NCI-H526 treated with DMSO at 0.1 percent for 48 hours (cell line): ENCODE measurements around the gene A2ML1.
"Not testable (repeated sequence)": the region's sequence is repeated elsewhere in the genome, so short reads cannot be mapped to it uniquely, and the experiment has no call there.

Experiments
- DNase-seq: peaks from one replicate; lab custom pipeline; 2025; lab: John Stamatoyannopoulos, UW

Gene A2ML1

DNA sequence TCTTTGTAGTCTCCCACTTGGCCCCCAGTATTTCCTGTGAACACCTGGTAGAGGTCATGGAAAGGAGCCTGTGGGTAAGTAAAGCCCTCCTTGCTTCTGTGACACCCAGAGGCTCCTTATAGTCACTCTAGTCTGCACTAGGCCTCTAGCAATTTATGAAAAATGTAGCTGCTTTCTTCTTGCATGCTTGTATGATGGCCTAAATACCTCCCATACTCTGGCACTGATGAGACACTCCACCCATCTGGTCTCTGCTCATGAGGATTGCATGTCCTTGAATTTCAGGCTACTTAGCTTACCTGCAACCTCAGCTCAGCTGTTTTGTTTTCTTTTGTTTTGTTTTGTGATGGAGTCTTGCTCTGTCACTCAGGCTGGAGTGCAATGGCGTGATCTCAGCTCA is 4.6 kb upstream of the A2ML1 start:
- no peak for DNase-seq

DNA sequence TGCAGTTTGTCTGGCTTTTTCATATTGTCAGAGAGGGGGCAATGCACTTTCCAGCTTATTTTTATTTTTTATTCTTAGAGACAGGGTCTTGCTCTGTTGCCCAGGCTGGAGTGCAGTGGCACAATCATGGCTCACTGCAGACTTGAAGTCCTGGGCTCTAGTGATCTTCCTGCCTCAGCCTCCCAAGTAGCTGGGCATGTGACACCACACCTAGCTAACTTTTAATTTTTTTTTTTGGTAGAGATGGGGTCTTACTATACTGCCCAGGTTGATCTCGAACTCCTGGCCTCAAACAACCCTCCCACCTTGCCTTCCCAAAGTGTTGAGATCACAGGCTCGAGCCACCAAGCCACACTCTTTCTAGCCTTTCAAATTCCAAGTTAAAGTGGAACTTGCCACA is 3.9 kb upstream of the A2ML1 start:
- DNase-seq = no peak

DNA sequence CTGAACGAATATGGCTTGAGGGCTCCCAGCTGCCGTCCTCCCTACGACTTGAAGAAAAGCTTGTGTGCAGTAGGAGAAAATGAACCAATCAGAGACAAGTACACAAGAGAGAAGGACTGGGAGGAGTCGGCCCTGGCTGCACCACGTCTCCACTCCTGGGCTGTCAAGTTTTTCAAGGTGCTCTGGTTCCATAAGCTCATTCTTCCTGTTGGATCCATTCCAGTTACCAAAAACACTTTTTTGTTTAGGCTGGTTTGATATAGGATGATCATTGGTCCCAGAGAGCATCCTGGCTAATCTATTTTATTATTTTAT is 2.8 kb upstream of the A2ML1 start:
- no peak for DNase-seq

DNA sequence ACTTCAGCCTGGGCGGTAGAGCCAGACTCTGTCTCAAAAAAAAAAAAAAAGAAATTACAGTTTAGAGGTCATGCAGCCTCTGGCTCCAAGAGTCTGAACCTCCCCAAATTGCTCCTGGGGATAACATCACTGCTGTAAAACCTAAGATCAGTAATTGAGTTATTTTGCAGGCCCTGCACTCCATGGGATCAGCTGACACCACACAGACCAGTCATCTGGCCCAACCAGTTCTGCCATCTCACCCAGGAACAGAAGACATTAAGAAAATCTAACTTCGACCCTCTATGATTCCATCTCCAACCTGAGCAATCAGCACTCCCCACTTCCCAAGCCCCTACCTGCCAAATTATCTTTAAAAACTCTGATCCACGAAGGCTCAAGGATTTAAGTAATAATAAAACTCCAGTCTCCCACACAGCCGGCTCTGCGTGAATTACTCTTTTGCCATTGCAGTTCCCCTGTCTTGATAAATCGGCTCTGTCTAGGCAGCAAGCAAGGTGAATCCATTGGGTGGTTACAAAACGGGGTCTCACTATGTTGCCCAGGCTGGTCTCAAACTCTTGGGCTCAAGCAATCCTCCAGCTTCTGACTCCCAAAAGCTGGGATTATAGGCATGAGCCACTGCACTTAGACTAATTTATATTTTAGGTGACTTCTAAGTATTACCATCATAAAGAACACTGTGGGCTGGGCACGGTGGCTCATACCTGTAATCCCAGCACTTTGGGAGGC is 1.6 kb upstream of the A2ML1 start:
- DNase-seq = not testable (repeated sequence)

DNA sequence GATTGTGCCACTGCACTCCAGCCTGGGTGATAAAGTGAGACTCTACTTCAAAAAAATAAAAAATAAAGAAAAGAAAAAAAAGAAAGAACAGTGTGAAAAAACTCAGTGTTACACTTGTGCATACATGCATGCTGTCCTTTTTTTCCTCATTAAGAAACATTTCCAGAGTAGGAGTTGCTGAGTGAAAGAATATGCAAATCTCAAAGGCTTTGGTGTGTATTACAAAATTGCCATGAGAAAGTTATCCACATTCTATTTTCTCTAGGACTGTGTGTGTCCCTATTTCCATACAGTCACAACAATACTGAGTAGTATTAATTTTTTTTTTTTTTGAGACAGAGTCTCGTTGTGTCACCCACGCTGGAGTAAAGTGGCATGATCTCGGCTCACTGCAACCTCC is 830 bp upstream of the A2ML1 start:
- DNase-seq = peak; percentile 11

DNA sequence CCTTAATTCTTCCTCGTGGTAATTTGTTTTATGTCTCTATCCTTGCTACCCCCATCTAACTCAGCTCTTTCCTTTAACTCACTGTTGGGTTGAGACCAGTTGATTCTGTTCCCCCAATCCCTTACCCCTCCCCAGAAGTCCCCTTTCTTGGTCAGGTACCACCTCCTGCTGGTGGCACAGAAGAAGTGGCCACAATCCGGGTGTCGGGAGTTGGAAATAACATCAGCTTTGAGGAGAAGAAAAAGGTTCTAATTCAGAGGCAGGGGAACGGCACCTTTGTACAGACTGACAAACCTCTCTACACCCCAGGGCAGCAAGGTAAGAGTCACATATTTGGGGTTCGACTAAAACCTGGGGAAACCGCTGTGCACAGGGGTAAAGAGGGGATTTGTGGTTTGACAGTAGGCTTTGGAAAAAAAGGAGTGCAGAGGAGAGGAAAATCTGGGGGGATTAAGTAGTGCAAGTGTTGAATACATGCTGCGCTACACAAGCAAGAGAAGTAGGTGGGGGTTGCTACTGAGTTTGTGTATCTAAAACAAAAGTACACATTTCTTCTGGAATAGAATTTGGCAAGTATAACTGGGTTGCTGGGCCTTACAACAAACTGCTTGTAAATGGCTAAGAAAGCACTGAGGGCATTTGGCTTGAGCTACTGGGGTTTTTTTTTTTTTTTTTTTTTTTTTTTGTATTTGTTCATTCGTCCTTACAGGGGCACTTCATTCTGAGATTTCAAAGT is 1.3 kb downstream of the A2ML1 start:
- no peak for DNase-seq

DNA sequence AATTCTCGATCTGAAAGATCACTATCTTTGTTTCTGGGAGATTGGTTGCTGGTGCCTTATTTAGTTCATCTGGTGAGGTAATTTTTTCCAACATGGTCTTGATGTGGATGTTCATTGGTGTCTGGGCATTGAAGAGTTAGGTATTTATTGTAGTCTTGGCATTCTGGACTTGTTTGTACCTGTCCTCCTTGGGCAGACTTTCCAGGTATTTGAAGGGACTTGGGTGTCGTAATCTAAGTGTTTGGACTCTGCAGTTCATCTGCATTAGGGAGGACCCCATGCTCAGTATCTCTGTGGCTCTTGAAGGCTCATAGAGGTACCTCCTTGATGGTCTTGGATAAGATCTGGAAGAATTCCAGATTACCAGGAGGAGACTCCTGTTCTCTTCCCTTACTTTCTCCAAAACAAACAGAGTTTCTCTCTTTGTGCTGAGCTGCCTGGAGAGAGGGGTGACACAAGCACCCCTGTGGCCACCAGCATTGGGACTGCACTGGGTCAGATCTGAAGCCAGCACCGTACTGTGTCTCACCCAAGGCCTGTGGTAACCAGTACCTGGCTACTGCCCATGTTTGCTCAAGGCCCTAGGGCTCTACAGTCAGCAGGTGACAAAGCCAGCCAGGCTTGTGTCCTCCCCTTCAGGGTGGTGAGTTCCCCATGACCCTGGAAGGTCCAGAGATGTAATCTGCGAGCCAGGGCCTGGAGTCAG is 5.3 kb downstream of the A2ML1 start:
- no peak for DNase-seq

DNA sequence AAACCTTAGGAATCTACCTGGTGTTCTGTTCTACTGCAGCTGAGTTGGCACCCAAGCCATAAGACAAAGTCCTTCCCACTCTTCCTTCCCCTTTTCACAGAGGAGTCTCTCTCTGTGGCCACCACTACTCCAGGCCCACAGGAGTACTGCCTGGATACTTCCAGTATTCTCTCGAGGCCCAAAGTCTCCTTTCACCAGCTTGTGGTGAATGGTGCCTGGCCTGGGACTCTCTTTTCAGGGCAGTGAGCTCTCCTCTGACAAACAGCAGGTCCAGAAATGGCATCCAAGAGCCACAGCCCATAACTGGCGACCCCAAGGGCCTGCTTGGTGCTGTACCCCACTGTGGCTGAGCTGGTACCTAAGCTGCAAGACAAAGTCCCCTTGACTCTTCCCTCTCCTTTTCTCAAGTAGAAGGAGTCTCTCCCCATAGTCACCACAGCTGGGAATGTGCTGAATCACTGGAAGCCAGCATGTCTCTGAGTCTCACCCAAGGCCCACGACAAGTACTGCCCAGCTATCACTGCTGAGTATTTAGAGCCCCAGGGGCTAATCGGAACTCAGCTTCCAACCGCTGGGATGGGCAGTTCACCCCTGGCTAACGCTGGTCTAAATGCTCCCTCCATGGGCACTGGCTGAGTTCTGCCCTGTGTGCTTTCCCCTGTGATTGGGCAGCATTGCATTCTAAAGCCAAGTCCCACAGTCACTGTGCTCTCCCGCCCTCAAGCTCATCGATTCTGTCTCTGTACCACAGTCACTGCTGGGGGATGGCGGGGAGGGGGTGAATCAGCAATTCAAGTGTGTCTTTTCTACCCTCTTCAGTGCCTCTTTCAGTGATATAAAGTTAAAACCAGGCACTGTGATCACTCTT is 6.1 kb downstream of the A2ML1 start:
- no peak for DNase-seq

DNA sequence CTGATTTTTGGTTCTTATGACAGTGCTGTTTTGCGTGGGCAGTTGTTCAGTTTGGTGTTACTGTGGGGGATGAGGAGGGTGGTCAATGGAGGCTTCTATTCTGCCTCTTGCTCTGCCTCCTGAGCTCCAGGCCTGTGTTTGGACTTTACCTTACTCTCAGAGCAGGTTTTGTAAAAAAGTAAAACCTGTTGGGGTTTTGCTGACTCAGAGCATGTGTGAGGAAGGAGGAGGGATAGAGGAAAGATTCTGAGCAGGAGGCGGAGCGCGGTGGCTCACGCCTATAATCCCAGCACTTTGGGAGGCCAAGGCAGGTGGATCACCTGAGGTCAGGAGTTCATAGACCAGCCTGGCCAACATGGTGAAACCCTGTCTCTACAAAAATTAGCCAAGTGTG is 6.7 kb downstream of the A2ML1 start:
- no peak for DNase-seq

DNA sequence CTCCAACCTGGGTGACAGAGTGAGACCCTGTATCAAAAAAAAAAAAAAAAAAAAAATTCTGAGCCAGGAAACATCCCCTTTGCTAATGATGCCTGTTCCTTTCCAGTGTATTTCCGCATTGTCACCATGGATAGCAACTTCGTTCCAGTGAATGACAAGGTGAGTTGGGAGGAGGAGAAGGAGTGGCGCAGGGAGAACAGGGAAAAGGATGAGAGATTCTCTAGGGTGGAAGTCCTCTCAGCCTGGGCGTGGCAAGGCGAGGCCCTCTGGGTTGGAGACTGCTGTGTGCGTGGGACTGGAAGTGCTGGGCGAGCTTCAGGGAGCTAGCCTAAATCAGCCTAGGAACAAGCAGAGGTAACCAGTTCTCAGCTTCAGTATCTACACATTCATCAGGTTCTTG is 7.2 kb downstream of the A2ML1 start:
- DNase-seq = no peak

DNA sequence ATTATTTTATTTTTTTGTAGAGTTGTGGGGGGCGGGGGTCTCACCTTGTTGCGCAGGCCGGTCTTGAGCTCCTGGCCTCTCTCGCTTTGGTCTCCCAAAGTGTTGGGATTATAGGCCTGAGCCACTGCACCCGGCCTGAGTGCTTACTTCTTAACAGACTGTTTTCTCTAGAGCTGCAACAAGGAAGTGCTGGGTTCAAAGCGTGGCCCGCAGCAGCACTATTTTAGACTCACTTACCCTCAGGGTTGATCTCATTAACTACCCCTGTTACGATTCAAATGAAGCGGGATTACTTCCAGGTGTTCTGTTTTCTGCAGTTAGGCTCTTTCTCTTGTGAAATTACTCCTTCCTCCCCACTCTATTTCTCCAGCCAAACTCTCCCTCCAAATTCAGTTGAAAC is 8.7 kb downstream of the A2ML1 start:
- DNase-seq = no peak

DNA sequence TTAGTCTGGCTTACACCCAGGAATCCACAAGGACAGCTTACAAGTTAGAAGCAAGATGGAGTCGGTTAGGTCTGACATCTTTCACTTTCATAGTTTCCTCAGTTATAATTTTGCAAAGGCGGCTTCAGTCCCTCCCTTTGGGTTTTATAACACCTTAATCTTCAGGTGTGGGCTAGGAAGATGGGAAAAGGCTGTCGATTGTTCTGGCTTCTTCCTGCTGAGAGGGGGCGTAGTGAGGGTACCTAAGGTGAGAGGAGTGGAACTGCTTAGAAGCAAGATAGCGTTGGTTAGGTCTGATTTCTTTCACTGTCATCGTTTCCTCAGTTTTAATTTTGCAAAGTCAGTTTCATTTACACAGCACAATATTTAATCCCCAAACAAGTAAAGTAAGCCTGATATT is 10.1 kb downstream of the A2ML1 start:
- no peak for DNase-seq

DNA sequence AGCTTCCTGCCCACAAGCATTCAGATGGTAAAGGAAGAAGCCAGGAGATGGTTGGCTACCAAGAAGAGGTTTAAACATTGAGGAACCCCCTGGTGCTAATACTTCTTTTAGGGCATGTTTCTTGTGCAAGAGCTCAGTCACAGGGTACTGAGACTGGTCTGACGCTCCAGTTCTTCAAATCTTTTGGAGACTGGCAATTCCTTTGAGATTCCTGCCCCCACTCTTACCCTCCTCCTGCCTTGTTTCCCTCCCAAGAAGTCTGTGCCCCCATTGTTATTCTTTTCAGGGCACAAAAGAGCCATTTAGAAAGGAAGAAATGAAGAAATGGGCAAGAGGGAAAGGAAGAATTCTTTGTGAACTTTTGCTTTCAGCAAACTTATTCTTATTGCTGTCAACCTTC is 11.8 kb downstream of the A2ML1 start:
- no peak for DNase-seq

DNA sequence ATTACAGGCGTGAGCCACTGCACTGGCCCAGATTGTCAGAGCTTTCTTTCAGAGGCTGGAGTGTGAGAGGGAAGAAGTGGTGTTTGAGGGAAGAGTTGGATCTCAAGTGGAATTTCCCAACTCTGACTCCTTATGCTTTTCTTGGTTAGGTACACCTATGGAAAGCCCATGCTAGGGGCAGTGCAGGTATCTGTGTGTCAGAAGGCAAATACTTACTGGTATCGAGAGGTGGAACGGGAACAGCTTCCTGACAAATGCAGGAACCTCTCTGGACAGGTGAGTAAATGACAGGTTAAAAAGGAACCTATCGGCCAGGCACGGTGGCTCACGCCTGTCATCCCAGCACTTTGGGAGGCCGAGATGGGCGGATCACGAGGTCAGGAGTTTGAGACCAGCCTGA is 14.9 kb downstream of the A2ML1 start:
- DNase-seq = no peak

DNA sequence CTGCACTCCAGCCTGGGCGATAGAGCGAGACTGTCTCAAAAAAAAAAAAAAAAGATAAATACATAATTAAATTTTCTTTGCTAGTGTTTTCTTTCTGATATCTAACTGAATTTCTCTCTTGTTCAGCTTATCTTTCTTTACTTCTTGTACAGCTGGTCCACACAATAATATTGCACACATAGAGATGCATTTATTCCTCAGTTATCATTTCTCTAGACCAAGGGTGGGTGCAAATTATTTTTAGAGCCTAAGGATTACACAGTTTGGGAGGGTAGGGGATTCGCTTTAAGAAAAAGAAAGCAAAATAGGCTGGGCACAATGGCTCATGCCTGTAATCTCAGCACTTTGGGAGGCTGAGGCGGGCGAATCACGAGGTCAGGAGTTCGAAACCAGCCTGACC is 17.9 kb downstream of the A2ML1 start:
- DNase-seq = no peak

DNA sequence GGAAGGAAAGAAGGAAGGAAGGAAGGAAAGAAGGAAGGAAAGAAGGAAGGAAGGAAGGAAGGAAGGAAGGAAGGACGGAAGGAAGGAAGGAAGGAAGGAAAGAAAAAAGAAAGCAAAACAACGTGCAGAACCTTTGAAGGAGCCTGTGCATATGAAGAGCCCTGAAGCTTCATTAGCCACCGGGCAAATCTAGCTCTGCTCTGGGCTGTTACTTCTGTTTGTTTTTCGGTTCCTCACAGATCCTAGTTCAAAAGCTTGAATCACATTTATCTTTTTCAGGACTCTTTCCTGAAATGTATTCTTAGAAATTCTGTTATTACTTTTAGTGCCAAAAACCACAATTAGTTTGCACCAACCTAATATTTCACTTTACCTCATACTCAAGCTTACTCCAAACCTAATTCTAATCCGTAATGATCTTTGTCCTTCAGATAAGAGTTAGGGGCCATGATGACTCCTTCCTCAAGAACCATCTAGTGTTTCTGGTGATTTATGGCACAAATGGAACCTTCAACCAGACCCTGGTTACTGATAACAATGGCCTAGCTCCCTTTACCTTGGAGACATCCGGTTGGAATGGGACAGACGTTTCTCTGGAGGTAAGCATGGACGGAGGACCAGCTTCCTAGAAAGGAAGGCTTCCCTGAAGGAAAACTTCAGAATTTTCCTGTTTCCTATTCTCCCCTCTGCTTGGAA is 18.7 kb downstream of the A2ML1 start:
- no peak for DNase-seq

DNA sequence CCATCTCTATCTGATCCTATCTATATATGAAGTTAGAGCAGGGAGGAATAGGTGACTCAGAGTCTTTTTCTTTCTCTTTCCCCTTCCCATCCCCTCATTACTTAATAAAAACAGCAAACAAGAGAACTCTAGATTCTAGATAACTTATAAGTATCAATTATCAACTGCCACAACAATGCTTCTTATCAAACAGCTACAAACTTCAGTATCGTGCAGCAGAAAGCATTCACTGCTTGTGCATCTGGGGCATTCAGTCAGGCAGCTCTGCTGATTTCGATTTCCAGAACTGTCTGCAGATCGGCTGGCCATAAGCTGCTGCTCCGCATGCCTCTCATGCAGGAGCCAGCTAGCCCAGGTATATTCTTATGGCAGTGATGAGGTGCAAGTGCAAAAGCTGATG is 19.4 kb downstream of the A2ML1 start:
- DNase-seq = no peak

DNA sequence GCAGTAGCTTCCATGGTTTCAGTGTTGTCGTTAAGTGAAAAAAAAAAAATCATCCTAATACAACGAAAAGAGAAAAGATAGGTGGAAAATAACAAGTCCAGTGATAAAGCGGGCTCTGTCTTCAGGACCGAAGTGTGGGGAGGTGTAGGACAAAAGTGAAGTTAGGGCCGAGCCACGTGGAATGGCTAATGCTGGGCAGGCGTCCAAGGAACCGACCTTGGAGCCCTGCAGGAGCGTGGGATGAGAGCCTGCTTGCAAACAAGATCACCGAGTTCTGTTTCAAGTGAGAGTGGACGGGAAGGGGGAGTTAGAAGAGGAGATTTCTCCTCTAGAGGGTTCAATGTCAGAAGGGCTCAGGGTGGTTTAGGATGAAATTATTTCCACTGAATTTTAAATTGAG is 22.2 kb downstream of the A2ML1 start:
- DNase-seq = no peak

DNA sequence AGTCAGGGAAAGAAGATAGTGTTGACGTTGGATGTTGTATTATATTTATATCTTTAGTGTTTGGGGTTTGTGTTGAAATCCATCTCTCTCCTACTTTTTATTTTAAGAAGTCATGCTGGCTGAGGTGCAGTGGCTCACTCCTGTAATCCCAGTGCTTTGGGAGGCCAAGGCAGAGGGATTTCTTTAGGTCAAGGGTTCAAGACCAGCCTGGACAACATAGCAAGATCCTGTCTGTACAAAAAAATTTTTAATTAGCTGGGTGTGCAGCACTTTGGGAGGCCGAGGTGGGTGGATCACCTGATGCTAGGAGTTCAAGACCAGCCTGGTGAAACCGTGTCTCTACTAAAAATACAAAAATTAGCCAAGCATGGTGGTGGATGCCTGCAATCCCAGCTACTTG is 23.9 kb downstream of the A2ML1 start:
- DNase-seq = no peak

DNA sequence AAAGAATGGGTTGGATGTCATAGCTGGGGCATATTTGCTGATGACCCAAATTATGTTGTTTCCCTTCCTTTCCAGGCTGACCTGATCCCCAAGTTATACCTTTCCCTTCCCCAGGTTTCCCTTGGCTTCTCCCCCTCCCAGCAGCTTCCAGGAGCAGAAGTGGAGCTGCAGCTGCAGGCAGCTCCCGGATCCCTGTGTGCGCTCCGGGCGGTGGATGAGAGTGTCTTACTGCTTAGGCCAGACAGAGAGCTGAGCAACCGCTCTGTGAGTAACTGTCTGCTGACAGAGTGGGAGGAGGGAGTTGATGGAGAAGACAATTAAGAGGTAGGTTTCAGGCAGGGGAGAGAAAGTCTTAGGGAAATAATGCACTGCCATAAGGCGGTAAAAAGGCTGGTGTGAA is 25.0 kb downstream of the A2ML1 start:
- DNase-seq = no peak

DNA sequence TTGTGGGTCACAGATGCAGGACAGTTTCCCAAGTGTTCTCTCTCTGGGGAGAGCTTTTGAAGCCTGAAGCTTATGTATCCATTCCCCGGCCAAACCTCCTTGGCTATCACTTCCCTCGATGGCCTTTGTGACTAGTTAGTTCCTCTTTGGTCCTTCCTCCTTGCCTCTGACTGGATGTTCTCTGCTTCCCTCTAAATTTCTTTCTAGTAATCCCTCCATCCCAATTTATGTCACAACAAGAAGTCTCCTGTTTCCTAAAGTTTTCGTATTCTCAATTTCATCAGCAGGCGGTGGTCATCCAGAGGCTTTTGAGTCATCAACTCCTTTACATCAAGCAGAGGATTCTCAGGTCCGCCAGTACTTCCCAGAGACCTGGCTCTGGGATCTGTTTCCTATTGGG is 27.5 kb downstream of the A2ML1 start:
- DNase-seq = no peak

DNA sequence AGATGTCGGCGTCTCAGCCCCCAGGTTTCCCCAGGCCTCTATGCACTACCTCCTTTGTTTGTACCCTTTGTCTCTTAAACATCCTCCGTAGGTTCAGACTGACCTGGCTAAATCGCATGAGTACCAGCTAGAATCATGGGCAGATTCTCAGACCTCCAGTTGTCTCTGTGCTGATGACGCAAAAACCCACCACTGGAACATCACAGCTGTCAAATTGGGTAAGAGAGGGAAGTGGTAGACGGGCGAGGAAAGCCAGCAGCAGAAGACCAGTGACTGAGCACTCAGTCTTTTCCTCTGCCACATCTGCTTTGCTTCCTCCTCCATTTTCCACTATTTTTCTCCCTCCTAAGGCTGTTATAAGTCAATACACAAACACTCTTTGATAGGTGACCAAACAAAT is 29.7 kb downstream of the A2ML1 start:
- no peak for DNase-seq
